HG02623 (cell line): Measurements from ENCODE around the gene ARID5B.
A peak's percentile ranks its signal among the peaks of the same experiment; 100 is the strongest.

Experiments used
- ATAC-seq: cut with Tn5 transposase; IDR thresholded peaks from one replicate; pipeline ENCODE4 v1.9.1; 2021; ENCODE audit warnings: moderate library complexity; ENCODE audit not compliant: unreplicated experiment

Gene ARID5B

GRCh38 chr10:61933859-61934555 is 32.5 kb downstream of the ARID5B start:
- no peak for ATAC-seq

GRCh38 chr10:61935077-61935476 is 33.6 kb downstream of the ARID5B start:
- no peak for ATAC-seq

DNA sequence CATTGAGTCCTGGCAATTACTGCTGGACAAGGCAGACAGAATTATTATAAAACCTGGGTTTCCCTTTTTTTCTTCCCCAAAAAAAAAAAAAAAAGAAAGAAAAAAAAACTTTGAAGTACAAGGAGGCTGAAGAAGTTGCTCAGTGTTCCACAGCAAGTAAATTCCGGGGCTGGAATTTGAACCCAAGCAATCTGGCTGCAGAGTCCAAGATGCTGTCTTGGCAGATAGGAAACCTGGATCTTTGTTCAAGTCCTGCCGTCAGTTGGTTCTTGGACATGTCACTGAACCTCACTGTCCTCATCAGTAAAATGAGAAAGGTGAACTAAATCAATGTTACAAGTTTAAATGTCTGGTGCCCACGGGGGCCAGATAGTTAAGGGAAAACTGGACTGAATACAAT is 35.3 kb downstream of the ARID5B start:
- ATAC-seq, result no peak

DNA sequence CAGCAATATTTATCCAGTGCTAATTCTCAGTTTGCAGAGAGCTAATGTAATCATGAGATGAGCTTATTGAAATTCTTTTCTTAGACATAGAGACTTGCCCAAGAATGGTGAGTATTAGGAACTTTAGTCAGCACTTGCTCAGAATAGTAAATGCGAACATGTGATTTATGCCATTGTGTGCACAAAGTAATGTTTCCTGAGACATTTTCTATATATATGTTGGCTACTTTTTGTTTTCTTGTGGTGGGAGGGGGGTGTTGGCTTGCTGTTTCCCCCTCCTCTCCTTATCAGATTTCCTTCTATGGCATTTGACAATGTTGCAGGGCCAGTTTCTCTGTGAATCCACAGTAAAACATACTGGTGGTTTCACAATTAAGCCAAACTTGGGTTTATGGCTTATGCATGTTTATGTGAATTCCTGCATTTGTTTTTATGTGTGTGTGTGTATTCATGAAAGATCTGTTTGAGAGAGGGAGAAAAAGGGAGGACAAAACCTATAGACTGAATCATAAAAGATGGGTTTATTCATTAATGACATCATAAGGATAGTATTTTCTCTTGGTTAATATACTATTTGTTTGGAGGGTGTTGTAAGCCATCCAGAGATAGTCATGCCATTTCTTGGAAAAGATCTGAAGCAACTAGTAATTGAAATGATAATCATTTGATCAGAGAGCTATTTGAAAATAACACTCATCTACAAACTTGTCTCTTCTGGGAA is 36.3 kb downstream of the ARID5B start:
- ATAC-seq, result no peak

DNA sequence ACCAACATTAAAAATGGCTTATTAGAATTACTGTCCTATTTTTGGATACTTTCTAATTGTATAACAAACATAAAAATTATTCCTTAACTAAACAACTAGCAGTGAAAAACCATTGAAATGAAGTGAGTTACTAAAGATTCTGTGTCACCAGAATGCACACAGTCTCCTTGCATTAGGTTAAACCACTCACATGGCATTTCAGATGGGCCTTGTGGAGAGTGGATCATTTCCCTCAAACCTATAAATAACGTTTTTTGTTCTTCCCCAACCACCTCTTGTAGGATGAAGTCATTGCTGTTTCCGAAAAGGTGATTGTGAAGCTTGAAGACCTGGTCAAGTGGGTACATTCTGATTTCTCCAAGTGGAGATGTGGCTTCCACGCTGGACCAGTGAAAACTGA is 38.4 kb downstream of the ARID5B start:
- no peak for ATAC-seq

DNA sequence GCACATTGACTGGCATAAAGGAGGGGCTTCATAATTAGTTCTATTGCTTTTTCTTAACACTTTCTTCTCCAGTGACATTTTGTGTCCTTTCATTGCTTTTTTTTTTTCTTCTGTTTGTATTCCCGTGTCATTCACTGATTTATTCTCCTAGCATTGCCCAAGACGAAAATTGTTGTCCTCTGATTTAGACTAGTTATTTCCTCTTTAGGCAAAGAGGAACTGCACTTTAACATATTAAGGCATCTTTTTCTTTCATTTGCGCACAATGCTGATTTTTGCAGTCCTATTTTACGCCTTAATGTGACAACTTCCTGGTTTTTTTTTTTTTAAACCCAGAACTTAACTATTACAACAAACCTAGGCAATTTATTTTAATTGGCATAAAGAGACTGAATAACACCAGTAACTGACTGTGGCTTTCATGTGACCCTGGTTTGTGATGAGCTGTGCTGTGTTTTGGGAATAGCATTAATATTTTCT is 39.7 kb downstream of the ARID5B start:
- ATAC-seq, result no peak

GRCh38 chr10:61942604-61943461 is 41.3 kb downstream of the ARID5B start:
- ATAC-seq, result no peak

DNA sequence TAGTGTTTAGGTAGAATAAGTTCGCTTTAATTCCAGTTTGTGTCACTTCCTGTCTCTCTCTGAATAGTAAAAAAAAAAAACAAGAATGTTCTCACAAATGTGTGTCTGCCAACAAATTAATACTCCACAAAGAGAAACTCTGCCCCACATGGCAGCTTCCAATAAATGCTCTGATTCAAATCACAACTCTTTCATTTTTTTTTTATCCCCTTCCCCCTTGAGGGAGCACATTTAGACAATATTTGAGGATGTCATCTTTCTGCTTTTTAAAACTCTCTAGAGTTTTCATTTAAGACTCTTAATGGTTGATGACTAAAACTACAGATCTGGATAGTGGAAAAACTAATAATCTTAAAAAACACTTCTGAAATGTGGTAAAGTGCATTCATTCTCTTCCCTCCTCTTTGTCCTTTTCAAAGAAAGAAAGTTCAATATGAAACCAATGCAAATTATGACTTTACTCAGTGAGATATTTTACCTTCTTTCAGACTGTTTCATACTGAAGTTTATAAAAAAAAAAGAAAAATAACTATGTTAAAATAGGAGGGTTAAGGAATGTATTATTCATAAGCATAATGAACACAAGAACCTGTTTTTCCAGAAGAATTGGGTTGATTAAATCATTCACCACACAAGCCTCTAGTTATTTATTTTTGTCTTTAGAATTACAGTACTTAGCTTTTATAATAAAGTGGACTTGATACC is 42.3 kb downstream of the ARID5B start:
- peak; percentile 36 for ATAC-seq

DNA sequence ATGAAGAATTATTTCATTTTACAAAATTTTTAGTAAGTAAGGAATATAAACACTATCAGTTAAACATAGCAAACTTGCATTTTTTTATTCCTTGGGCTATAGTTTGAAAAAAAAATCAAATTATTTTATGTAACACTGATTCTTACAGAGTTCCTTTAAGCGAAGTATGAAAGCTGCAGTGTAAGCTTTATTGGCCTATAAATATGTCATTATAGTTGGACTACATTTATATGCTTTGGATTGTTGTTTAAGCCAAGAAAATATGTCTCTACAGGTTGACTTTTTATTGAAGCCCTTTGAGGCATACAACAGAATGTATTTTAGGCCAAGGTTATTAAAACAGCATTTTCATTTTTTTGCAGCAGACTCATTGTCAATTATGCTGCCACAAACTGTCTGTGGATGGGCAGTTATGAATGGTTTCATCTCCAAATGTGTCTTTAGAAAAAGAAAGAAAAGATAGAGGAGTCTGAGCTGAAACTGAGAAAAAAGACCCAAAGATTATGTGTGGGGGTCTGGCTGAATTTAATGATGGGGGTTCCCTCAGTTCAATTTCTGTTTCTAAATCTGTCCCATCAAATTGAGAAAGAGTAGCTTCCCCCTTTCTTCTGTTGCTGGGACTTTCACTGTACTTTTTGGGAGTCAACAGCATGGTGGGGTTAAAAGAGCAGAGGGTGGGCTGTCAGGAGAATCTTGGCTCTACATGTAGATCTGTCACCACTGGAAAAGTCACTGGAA is 43.1 kb downstream of the ARID5B start:
- no peak for ATAC-seq

- no peak for ATAC-seq
Observed at GRCh38 chr10:61949687-61950086, 48.2 kb downstream of the ARID5B start.

- ATAC-seq, result no peak
Observed at GRCh38 chr10:61950449-61951143, 49.1 kb downstream of the ARID5B start.

DNA sequence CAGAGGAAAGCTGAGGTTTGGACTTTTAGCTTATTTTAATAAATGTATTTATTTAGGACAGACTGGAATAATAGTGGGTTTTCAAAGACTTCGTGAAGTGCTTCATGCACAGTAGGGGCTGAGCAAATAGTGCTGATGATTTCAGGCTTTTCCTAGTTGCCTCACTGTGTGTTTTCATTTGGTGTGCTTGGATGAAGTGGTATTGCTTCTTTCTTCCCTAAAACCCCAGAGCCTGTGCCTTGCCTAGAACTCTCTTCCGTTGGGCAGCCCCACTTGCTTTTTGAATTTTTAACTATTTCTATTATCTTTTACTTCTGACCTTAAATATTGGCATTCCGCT is 49.6 kb downstream of the ARID5B start:
- no peak for ATAC-seq

DNA sequence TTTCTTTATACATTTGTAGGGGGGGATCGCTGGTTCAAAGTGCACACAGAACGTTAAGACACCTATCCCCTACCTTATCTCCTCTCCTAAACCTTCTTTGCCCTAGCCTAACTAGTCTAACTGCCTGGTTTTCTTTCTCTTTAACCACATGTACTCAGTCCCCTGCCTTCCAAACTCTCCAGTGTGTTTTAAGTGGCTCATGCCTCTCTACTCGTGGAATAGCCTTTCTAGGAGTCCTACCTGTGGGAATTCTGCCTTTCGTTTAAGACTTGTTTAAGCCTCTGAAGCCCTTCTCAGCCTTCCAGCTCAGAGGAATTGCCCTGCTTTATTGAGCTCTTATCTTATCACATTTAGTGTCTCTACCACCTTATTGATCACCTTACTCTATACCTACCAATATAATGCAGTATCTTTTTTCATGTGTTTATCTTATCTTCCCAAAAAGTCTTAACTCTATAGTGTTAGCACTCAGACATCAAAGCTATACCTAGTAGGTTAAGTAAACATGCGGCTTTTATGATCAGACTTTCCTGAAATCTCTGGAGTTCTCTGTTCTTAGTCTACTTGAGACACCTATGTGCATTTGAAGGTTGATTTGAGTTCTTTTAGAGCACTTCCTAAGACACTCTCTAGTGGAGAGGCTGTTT is 50.7 kb downstream of the ARID5B start:
- no peak for ATAC-seq

DNA sequence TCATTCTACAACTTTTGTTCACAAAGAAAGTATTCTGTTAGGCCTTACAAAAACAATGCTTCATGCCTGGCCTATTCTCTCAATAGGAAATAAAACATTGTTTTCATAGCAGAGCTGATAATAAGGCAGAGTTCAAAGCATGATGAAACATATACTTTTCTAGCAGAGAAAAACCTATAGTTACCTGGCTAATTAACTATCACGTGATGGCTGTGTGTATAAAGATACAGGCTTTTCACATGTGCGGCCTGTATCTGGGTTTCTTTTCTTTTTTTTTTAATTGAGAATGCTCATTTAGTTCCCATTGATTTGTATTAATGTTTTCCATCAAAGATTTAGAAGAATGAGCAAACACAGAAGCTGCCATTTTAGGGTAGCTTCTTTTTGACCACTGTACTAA is 51.7 kb downstream of the ARID5B start:
- ATAC-seq, result no peak

- ATAC-seq, result no peak
Observed at GRCh38 chr10:61957806-61958205, 56.3 kb downstream of the ARID5B start.

GRCh38 chr10:61958311-61958710 is 56.8 kb downstream of the ARID5B start:
- no peak for ATAC-seq

DNA sequence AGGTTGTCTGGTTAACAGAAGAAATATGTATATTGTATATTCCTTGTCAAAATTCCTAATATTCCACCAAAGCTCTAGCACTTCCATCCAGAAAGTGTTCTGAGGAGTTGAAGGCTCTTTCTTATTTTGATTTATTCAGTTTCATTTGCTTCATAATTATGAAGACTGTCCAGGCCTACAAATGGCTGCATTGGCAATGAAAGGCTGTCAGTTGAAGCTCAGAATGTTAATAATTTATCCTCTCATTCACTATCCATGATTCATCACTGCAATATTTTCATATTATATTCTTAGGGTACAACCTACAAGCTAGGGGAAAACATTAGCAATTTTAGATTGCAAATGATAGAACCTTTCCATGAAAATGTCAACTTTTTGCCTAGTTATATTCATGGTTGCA is 57.3 kb downstream of the ARID5B start:
- no peak for ATAC-seq

GRCh38 chr10:61959814-61960213 is 58.3 kb downstream of the ARID5B start:
- no peak for ATAC-seq

GRCh38 chr10:61960396-61961120 is 59.1 kb downstream of the ARID5B start:
- ATAC-seq, result no peak
